Panc1 (cell line): ENCODE results near the gene REEP2. TPM values are rescaled to one million over a fixed set of nuclear protein-coding genes. Genes with fewer than 3 reads are reported as not detected.

ENCODE experiments used
- ATAC-seq: fragments of 200-7000 bp; cut with Tn5 transposase; 2 replicates; pipeline ENCODE4 v1.9.1; 2020; ENCODE audit warnings: mild to moderate bottlenecking, moderate library complexity
- BruUV-seq: library from RNA; stranded (reverse); fragments of 400-500 nt; replicated peaks from 2 replicates; lab custom pipeline; 2021; lab: Mats Ljungman, UMichigan
- CTCF ChIA-PET: fragments of 300-600 bp; sonication (Branson Sonifier 250); formaldehyde crosslinking; loops from one replicate; lab custom pipeline; 2022; ENCODE audit warnings: antibody characterized with exemption; lab: Charles Lee
- POLR2A ChIA-PET: fragments of 300-600 bp; sonication (Branson Sonifier 250); formaldehyde crosslinking; loops from one replicate; lab custom pipeline; 2022; ENCODE audit warnings: antibody characterized with exemption; lab: Charles Lee
- DNase-seq: peaks from one replicate; pipeline ENCODE4 v3.0.0-alpha.2; 2010; ENCODE audit warnings: low read depth, low spot score
- H3K27ac ChIP-seq: 2 replicates; pipeline ENCODE4 v1.5.1; 2011; ENCODE audit warnings: mild to moderate bottlenecking, low read length, inconsistent platforms
- H3K27me3 ChIP-seq: fragments of 200-500 bp; sonication (Bioruptor generic); 2 replicates; pipeline ENCODE4 v1.6.0; 2014; ENCODE audit warnings: low read length, inconsistent platforms; ENCODE audit not compliant: control insufficient read depth, insufficient read depth
- H3K36me3 ChIP-seq: fragments of 200-500 bp; sonication (Bioruptor generic); 2 replicates; pipeline ENCODE4 v1.5.1; 2014; ENCODE audit warnings: inconsistent platforms, mild to moderate bottlenecking, low read length, moderate library complexity; ENCODE audit not compliant: control insufficient read depth, insufficient read depth
- H3K4me1 ChIP-seq: 2 replicates; pipeline ENCODE4 v1.5.1; 2011; ENCODE audit warnings: inconsistent platforms, mild to moderate bottlenecking, low read length, moderate library complexity; ENCODE audit not compliant: control insufficient read depth, insufficient read depth
- H3K4me3 ChIP-seq, 2 experiments: 2 replicates each; pipeline ENCODE4 v1.5.1; 2011 to 2012; ENCODE audit warnings: low read depth in 2 of 2, low read length in 2 of 2, mild to moderate bottlenecking in 2 of 2, inconsistent platforms in 1 of 2, moderate library complexity in 1 of 2
- H3K9me3 ChIP-seq: fragments of 200-500 bp; sonication (Bioruptor generic); 2 replicates; pipeline ENCODE4 v1.5.1; 2014; ENCODE audit warnings: low read depth, mild to moderate bottlenecking, inconsistent platforms, low read length, moderate library complexity; ENCODE audit not compliant: control insufficient read depth, insufficient read depth
- CTCF ChIP-seq: fragments of 450-650 bp; IDR thresholded peaks from 2 replicates; pipeline ENCODE4 v1.5.1; 2017; ENCODE audit warnings: mild to moderate bottlenecking
- POLR2AphosphoS5 ChIP-seq: IDR thresholded peaks from 2 replicates; pipeline ENCODE4 v1.6.1; 2012; ENCODE audit warnings: mild to moderate bottlenecking, low read depth, low read length, moderate library complexity
- REST ChIP-seq, 2 experiments: IDR thresholded peaks; 2 replicates each; pipeline ENCODE4 v1.6.1; 2011 to 2012; ENCODE audit warnings: low read depth in 2 of 2, control low read depth in 1 of 2, low read length in 1 of 2, mild to moderate bottlenecking in 1 of 2, moderate library complexity in 1 of 2; ENCODE audit not compliant: insufficient read depth in 1 of 2
- SIN3A ChIP-seq: IDR thresholded peaks from 2 replicates; pipeline ENCODE4 v1.6.1; 2012; ENCODE audit warnings: low read depth, mild to moderate bottlenecking, low read length, moderate library complexity, borderline replicate concordance; ENCODE audit not compliant: insufficient read depth
- TCF7L2 ChIP-seq: IDR thresholded peaks from 2 replicates; pipeline ENCODE4 v1.6.1; 2011; ENCODE audit warnings: mild to moderate bottlenecking, low read depth, low read length, inconsistent platforms
- in situ Hi-C: cut with HindIII; loops from 2 replicates; pipeline ENCODE4 v1.10.0; 2016; ENCODE audit warnings: low sequenced_read_pairs, low pct_unique_long_range_greater_than_20kb
- intact Hi-C: fragments of 100-400 bp; cut with micrococcal nuclease; formaldehyde crosslinking; loops from one replicate; pipeline ENCODE4 v1.10.0; 2022; ENCODE audit not compliant: unreplicated experiment
- total RNA-seq: library from RNA; stranded (reverse); gene quantifications from one replicate; pipeline ENCODE4 v1.2.1, GENCODE V29; 2021; ENCODE audit not compliant: unreplicated experiment

REEP2 gene
- total RNA-seq, 1 experiment from 2014 or later, result 6.5 TPM

- TF ChIP-seq SIN3A (no peak), CTCF (no peak), POLR2AphosphoS5 (no peak), TCF7L2 (no peak), REST (IDR thresholded peaks at IDR 0.05; ENCODE audit: insufficient read depth in 1 of 2, low read depth in 2 of 2, low read length in 1 of 2) (no peak)
- Histone ChIP-seq H3K27me3 (no peaks in the 10 kb centered on the region), H3K9me3 (no peaks in the 10 kb centered on the region), H3K4me1 (no peaks in the 10 kb centered on the region; the same call in 1 of the 2 replicates), H3K36me3 (no peaks in the 10 kb centered on the region), H3K27ac (no peak overlapping the region), H3K4me3 (no peak overlapping the region)
- ChIA-PET POLR2A (interaction anchor here (0.6 to 0.7 kb wide), 2 partner anchors 14 to 98 kb away, joined by 3 to 4 read pairs; partner anchors contain the start of gene ETF1), CTCF (no interaction called here)
- intact Hi-C loops, result no loop called here
- DNase-seq (no peak), ATAC-seq (peak; percentile 30)
- no TSS peak for BruUV-seq
- in situ Hi-C loops, result no loop called here
Observed at GRCh38 chr5:138444774-138445546, 6.1 kb downstream of the REEP2 start.

- DNase-seq (no peak), ATAC-seq (no peak)
- no peaks in the 10 kb centered on the region for H3K27me3 ChIP-seq
- no peak overlapping the region for H3K4me3 ChIP-seq
- no peaks in the 10 kb centered on the region for H3K9me3 ChIP-seq
- no TSS peak for BruUV-seq
- intact Hi-C loops (no loop called here), in situ Hi-C loops (no loop called here)
- no peak overlapping the region for H3K27ac ChIP-seq
- H3K4me1 ChIP-seq, result peaks cover 3% of the 10 kb centered on the region; the same call in 1 of the 2 replicates
- CTCF ChIA-PET, result interaction anchor here (0.5 kb wide), 1 partner anchor 306 kb away, joined by 8 read pairs; no protein-coding TSS in a partner anchor
- no peaks in the 10 kb centered on the region for H3K36me3 ChIP-seq
- POLR2A ChIA-PET, result interaction anchor here (0.6 kb wide), 1 partner anchor 98 kb away, joined by 3 read pairs; the partner anchor contains the start of gene ETF1
- TF ChIP-seq REST (IDR thresholded peaks at IDR 0.05; ENCODE audit: insufficient read depth in 1 of 2, low read depth in 2 of 2, low read length in 1 of 2) (no peak), SIN3A (no peak), POLR2AphosphoS5 (no peak), TCF7L2 (no peak), CTCF (no peak)
Observed at GRCh38 chr5:138445547-138446271, 6.9 kb downstream of the REEP2 start.
